Fibroblast of lung (primary cell): ENCODE data around the gene ACTL10. TPM values are rescaled to one million over a fixed set of nuclear protein-coding genes. Genes with fewer than 3 reads are reported as not detected.
A peak's percentile ranks its signal among the peaks of the same experiment; 100 is the strongest.

ENCODE experiments used
- DNase-seq, 2 donors: peaks; one replicate each; pipeline versions ENCODE4 v3.0.0 to v3.0.0-alpha.2; 2010; ENCODE audit warnings: low read depth in 2 of 2
- H2AFZ ChIP-seq: 2 replicates; pipeline ENCODE4 v1.5.1; 2012; ENCODE audit warnings: low read length, control low read depth, inconsistent platforms
- H3K27ac ChIP-seq: 2 replicates; pipeline ENCODE4 v1.5.1; 2011; ENCODE audit warnings: low read length, control low read depth; ENCODE audit not compliant: insufficient read depth
- H3K27me3 ChIP-seq: 2 replicates; pipeline ENCODE4 v1.5.1; 2011; ENCODE audit warnings: mild to moderate bottlenecking, low read length; ENCODE audit not compliant: control insufficient read depth, insufficient read depth
- H3K36me3 ChIP-seq: 2 replicates; pipeline ENCODE4 v1.5.1; 2011; ENCODE audit warnings: low read length; ENCODE audit not compliant: control insufficient read depth, insufficient read depth
- H3K4me1 ChIP-seq: 2 replicates; pipeline ENCODE4 v1.5.1; 2011; ENCODE audit warnings: low read length; ENCODE audit not compliant: control insufficient read depth, insufficient read depth; ENCODE audit errors: extremely low read depth
- H3K4me2 ChIP-seq: 2 replicates; pipeline ENCODE4 v1.5.1; 2011; ENCODE audit warnings: low read length, control low read depth; ENCODE audit not compliant: insufficient read depth; ENCODE audit errors: extremely low read depth
- H3K4me3 ChIP-seq, 4 experiments: fragments of 200-600 bp in 1 of 4; sonication (generic) in 1 of 4; replicated peaks in 1 of 4; 2 replicates each; pipeline ENCODE4 v1.5.1; 2011 to 2016; ENCODE audit warnings: low read length in 4 of 4, low read depth in 3 of 4, mild to moderate bottlenecking in 3 of 4, control low read depth in 2 of 4, inconsistent platforms in 1 of 4, mixed read lengths in 1 of 4; ENCODE audit not compliant: insufficient read depth in 1 of 4; ENCODE audit errors: control extremely low read depth in 1 of 4
- H3K79me2 ChIP-seq: 2 replicates; pipeline ENCODE4 v1.5.1; 2012; ENCODE audit warnings: mild to moderate bottlenecking, low read length, inconsistent platforms; ENCODE audit not compliant: control insufficient read depth, insufficient read depth
- H3K9ac ChIP-seq: 2 replicates; pipeline ENCODE4 v1.5.1; 2011; ENCODE audit warnings: mild to moderate bottlenecking, low read length, control low read depth; ENCODE audit not compliant: insufficient read depth
- H3K9me3 ChIP-seq: 2 replicates; pipeline ENCODE4 v1.5.1; 2012; ENCODE audit warnings: low read depth, low read length; ENCODE audit not compliant: control insufficient read depth, insufficient read depth
- H4K20me1 ChIP-seq: 2 replicates; pipeline ENCODE4 v1.5.1; 2011; ENCODE audit warnings: low read length; ENCODE audit not compliant: control insufficient read depth, insufficient read depth; ENCODE audit errors: extremely low read depth
- EZH2 ChIP-seq: IDR thresholded peaks from 2 replicates; pipeline ENCODE4 v1.5.1; 2012; ENCODE audit warnings: low read length, control low read depth, mild to moderate bottlenecking; ENCODE audit errors: missing control alignments
- polyA plus RNA-seq, 2 donors: library from polyadenylated mRNA; depleted of rRNA in 1 of 2; stranded (reverse) in 1 of 2; unstranded in 1 of 2; fragments of >200 nt; gene quantifications; 2 replicates each; pipeline ENCODE4 v1.2.1, GENCODE V29; 2011 to 2012; ENCODE audit warnings: missing spikeins in 1 of 2
- total RNA-seq: library from RNA; depleted of rRNA; stranded (reverse); fragments of >200 nt; gene quantifications from 2 replicates; pipeline ENCODE4 v1.2.1, GENCODE V29; 2014
- TF ChIP-seq, protein P1 (sequence below), 2 donors: IDR thresholded peaks in 1 of 2; conservative IDR thresholded peaks in 1 of 2; 1 replicate in 1 of 2; 2 replicates in 1 of 2; pipeline ENCODE4 v1.5.1; 2011 to 2012; ENCODE audit warnings: low read length in 2 of 2, control low read depth in 1 of 2, inconsistent platforms in 1 of 2, low read depth in 1 of 2, mild to moderate bottlenecking in 1 of 2

The ACTL10 gene
- total and polyA plus RNA-seq, 2 donors (not counting 1 experiment from before 2014, with no cell fraction given), result 0.32 to 2.0 TPM

DNA sequence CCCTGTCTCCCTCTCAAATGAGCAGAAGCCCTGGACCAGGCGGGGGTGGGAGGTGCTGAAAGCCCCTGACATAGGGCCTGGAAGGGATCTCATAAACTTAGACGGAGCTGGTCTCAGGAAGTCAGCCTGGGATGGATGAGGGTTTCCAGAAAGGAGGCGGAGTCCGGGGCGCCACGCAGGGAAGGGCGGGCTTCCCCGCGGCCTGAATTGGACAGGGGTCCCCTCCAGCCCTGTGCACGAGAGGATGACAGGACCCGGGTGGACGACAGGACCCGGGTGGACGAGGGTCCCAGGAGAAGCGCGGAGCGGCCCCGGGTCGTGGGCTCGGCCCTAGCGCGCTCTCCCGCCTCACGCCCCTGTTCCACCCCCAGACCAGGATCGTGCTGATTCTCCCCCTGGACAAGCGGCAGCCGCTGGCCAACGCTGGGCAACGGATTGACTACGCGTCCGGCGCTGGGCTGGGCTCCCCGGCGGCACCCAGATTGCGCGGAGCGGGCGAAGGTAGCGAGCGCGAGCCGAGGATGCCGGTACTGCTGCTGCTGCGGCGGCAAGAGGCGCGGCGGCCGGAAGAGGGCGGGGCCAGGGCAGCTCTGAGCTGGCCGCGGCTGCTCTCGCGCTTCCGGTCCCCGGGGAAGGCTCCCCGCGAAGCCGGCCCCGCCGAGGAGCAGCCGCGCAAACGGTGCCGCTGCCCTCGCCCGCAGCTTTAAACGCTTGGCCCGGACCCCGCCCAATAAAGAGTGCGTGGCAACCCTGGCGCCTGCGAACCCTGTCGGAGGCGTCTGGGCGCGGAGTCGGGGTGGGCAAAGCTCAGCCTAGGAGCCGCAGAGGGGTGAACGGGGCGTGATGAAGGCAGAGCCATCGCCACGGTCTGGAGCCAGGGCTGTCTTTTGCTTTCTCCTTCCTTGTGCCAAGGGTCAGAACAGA is 3.3 kb upstream of the ACTL10 start:
- Histone ChIP-seq H3K4me2 (peak overlapping the region; percentile 91), H3K4me3 (peak overlapping the region; percentile 62 to 92 (median 76))
- peak; percentile 60 to 72 for DNase-seq

DNA sequence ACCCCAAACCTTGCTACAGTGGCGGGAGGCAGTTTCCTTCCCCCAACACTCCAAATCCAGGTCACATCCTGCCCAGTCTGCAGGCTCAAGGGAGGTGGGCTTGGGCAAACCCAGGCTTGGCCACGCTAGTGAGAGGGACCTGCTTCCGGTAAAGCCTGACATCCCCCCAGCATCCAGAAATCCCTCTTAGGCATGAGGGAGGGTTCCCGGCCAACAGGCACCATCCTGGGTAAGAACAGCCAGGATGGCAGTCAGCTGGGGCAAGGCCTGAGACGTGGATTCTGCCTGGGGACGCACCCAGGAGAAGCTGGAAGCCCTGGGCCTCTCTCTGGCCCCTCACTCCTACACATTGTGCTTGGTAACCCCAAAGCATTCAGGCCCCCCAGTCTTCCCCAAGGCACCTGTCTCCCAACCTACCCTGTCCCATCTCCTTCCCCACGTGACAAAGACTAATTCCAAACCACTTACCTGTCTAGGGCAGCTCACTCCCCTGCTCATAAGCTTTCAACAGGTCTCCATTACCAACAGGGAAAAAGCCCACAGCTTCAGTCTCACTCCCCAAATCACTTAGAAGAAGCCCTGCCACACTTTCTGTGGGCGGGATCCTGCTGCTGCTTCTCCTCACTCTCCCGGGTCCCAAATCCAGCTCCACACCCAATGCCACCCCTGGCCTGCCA is 2.5 kb upstream of the ACTL10 start:
- H3K4me1 ChIP-seq, result peaks cover 20% of the 10 kb centered on the region
- no peak for DNase-seq
- H2AFZ ChIP-seq, result peak overlapping the region; percentile 35
- H3K79me2 ChIP-seq, result no peaks in the 10 kb centered on the region
- TF ChIP-seq EZH2, result no peak
- TF ChIP-seq, protein P1, sequence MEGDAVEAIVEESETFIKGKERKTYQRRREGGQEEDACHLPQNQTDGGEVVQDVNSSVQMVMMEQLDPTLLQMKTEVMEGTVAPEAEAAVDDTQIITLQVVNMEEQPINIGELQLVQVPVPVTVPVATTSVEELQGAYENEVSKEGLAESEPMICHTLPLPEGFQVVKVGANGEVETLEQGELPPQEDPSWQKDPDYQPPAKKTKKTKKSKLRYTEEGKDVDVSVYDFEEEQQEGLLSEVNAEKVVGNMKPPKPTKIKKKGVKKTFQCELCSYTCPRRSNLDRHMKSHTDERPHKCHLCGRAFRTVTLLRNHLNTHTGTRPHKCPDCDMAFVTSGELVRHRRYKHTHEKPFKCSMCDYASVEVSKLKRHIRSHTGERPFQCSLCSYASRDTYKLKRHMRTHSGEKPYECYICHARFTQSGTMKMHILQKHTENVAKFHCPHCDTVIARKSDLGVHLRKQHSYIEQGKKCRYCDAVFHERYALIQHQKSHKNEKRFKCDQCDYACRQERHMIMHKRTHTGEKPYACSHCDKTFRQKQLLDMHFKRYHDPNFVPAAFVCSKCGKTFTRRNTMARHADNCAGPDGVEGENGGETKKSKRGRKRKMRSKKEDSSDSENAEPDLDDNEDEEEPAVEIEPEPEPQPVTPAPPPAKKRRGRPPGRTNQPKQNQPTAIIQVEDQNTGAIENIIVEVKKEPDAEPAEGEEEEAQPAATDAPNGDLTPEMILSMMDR (conservative IDR thresholded peaks at IDR 0.05 in 1 of 2, IDR thresholded peaks at IDR 0.05 in 1 of 2; ENCODE audit: low read depth in 1 of 2, low read length in 2 of 2), result no peak
- H3K9ac ChIP-seq, result peak overlapping the region; percentile 81
- no peaks in the 10 kb centered on the region for H4K20me1 ChIP-seq
- peak overlapping the region; percentile 89 for H3K27ac ChIP-seq
- H3K36me3 ChIP-seq, result peaks cover 2% of the 10 kb centered on the region
- peak overlapping the region; percentile 91 for H3K4me2 ChIP-seq
- H3K9me3 ChIP-seq, result no peaks in the 10 kb centered on the region
- H3K27me3 ChIP-seq, result no peaks in the 10 kb centered on the region
- H3K4me3 ChIP-seq, result peak overlapping the region; percentile 61 to 92 (median 76)

More for the DNA sequence above, 3.3 kb upstream of the ACTL10 start:
- no peaks in the 10 kb centered on the region for H3K9me3 ChIP-seq
- H3K36me3 ChIP-seq, result peaks cover 2% of the 10 kb centered on the region
- TF ChIP-seq, protein P1 (conservative IDR thresholded peaks at IDR 0.05 in 1 of 2, IDR thresholded peaks at IDR 0.05 in 1 of 2; ENCODE audit: low read depth in 1 of 2, low read length in 2 of 2), result no peak
- TF ChIP-seq EZH2, result no peak
- no peaks in the 10 kb centered on the region for H3K27me3 ChIP-seq
- no peaks in the 10 kb centered on the region for H4K20me1 ChIP-seq
- H3K4me1 ChIP-seq, result peaks cover 20% of the 10 kb centered on the region
- H3K9ac ChIP-seq, result peak overlapping the region; percentile 81
- H3K27ac ChIP-seq, result peak overlapping the region; percentile 89
- no peaks in the 10 kb centered on the region for H3K79me2 ChIP-seq
- H2AFZ ChIP-seq, result peak overlapping the region; percentile 73

DNA sequence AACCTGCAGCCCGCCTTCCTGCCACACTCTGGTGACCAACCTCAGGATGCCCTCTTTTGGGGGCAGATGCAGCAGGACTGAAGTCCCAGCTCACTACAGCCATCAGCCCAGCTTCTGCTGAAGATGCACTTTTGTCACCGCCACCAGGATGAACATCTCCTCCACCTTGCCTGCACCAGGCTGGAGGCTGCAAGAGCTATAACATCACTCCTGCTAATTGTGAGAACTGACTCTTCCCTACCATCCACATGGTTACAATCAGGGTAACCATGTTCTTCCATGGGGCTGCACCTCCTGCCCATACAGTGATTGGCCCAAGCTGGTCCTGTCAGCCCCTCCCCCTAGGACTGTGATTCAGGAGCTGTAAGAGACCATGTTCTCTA is 2.0 kb upstream of the ACTL10 start:
- H3K4me1 ChIP-seq, result peaks cover 20% of the 10 kb centered on the region
- no peak for DNase-seq
- H3K79me2 ChIP-seq, result no peaks in the 10 kb centered on the region
- no peak overlapping the region for H3K9ac ChIP-seq
- H4K20me1 ChIP-seq, result no peaks in the 10 kb centered on the region
- peaks cover 2% of the 10 kb centered on the region for H3K36me3 ChIP-seq
- no peaks in the 10 kb centered on the region for H3K27me3 ChIP-seq
- no peak overlapping the region for H3K27ac ChIP-seq
- peak overlapping the region; percentile 91 for H3K4me2 ChIP-seq
- H2AFZ ChIP-seq, result no peak overlapping the region
- H3K4me3 ChIP-seq, result no peak overlapping the region
- TF ChIP-seq, protein P1 (conservative IDR thresholded peaks at IDR 0.05 in 1 of 2, IDR thresholded peaks at IDR 0.05 in 1 of 2; ENCODE audit: low read depth in 1 of 2, low read length in 2 of 2), result no peak
- no peak for TF ChIP-seq EZH2
- no peaks in the 10 kb centered on the region for H3K9me3 ChIP-seq
